ENCODE data around the gene DNAJB8. TPM values are rescaled to one million over a fixed set of nuclear protein-coding genes. Genes with fewer than 3 reads are reported as not detected.

DNAJB8 gene
- total RNA-seq, 1 donor from 2014 or later: not detected

GRCh38 chr3:128482175-128482574 is 15.5 kb upstream of the DNAJB8 start:
- FAIRE-seq (no peak), DNase-seq (ENCODE audit: low read depth) (no peak)
- Histone ChIP-seq H3K27ac (ENCODE audit: low read depth, low read length) (no peak overlapping the region), H3K4me2 (ENCODE audit: low read length) (peak overlapping the region; percentile 68), H2AFZ (ENCODE audit: low read depth, low read length) (no peak overlapping the region), H4K20me1 (ENCODE audit: insufficient read depth, low read length) (peaks cover 14% of the 10 kb centered on the region), H3K27me3 (ENCODE audit: insufficient read depth, low read length) (peaks cover 60% of the 10 kb centered on the region), H3K9ac (ENCODE audit: low read length) (no peak overlapping the region), H3K79me2 (ENCODE audit: insufficient read depth, low read length) (peaks cover 9% of the 10 kb centered on the region), H3K4me1 (ENCODE audit: insufficient read depth, low read length) (peaks cover 33% of the 10 kb centered on the region), H3K9me3 (ENCODE audit: insufficient read depth, low read depth, low read length) (no peaks in the 10 kb centered on the region), H3K4me3 (ENCODE audit: insufficient read depth, low read depth, low read length) (no peak overlapping the region), H3K36me3 (ENCODE audit: insufficient read depth, low read length) (no peaks in the 10 kb centered on the region)
- TF ChIP-seq CTCF (IDR thresholded peaks at IDR 0.05; ENCODE audit: insufficient read depth, low read depth, low read length): no peak
- no peak for TF ChIP-seq EZH2 (IDR thresholded peaks at IDR 0.05; ENCODE audit: insufficient read depth, low read length)
- H3K27me3 Mint-ChIP-seq (ENCODE audit: low read depth, unreplicated experiment): peaks cover 72% of the 10 kb centered on the region
- peak overlapping the region; percentile 47 for H3K27ac Mint-ChIP-seq (ENCODE audit: unreplicated experiment)
- H3K4me3 Mint-ChIP-seq (ENCODE audit: unreplicated experiment): peak overlapping the region; percentile 54
- peaks cover 21% of the 10 kb centered on the region for H3K4me1 Mint-ChIP-seq (ENCODE audit: low read depth, unreplicated experiment)
- peaks cover 11% of the 10 kb centered on the region for H3K9me3 Mint-ChIP-seq (ENCODE audit: unreplicated experiment)
- H3K36me3 Mint-ChIP-seq (ENCODE audit: low read depth, unreplicated experiment): no peaks in the 10 kb centered on the region

GRCh38 chr3:128481438-128481942 is 14.8 kb upstream of the DNAJB8 start:
- peaks cover 21% of the 10 kb centered on the region for H3K4me1 Mint-ChIP-seq (ENCODE audit: low read depth, unreplicated experiment)
- no peak overlapping the region for H3K9ac ChIP-seq (ENCODE audit: low read length)
- H3K27ac Mint-ChIP-seq (ENCODE audit: unreplicated experiment): no peak overlapping the region
- peaks cover 11% of the 10 kb centered on the region for H3K9me3 Mint-ChIP-seq (ENCODE audit: unreplicated experiment)
- peak overlapping the region; percentile 68 for H3K4me2 ChIP-seq (ENCODE audit: low read length)
- H3K4me3 Mint-ChIP-seq (ENCODE audit: unreplicated experiment): no peak overlapping the region
- H2AFZ ChIP-seq (ENCODE audit: low read depth, low read length): no peak overlapping the region
- H3K36me3 Mint-ChIP-seq (ENCODE audit: low read depth, unreplicated experiment): no peaks in the 10 kb centered on the region
- no peak overlapping the region for H3K4me3 ChIP-seq (ENCODE audit: insufficient read depth, low read depth, low read length)
- H3K27me3 ChIP-seq (ENCODE audit: insufficient read depth, low read length): peaks cover 61% of the 10 kb centered on the region
- no peaks in the 10 kb centered on the region for H3K9me3 ChIP-seq (ENCODE audit: insufficient read depth, low read depth, low read length)
- H3K79me2 ChIP-seq (ENCODE audit: insufficient read depth, low read length): peaks cover 4% of the 10 kb centered on the region
- TF ChIP-seq EZH2 (IDR thresholded peaks at IDR 0.05; ENCODE audit: insufficient read depth, low read length): no peak
- no peak for TF ChIP-seq CTCF (IDR thresholded peaks at IDR 0.05; ENCODE audit: insufficient read depth, low read depth, low read length)
- no peak overlapping the region for H3K27ac ChIP-seq (ENCODE audit: low read depth, low read length)
- peaks cover 14% of the 10 kb centered on the region for H4K20me1 ChIP-seq (ENCODE audit: insufficient read depth, low read length)
- H3K27me3 Mint-ChIP-seq (ENCODE audit: low read depth, unreplicated experiment): peaks cover 75% of the 10 kb centered on the region
- DNase-seq (ENCODE audit: low read depth) (no peak), FAIRE-seq (no peak)
- peaks cover 26% of the 10 kb centered on the region for H3K4me1 ChIP-seq (ENCODE audit: insufficient read depth, low read length)
- no peaks in the 10 kb centered on the region for H3K36me3 ChIP-seq (ENCODE audit: insufficient read depth, low read length)

DNA sequence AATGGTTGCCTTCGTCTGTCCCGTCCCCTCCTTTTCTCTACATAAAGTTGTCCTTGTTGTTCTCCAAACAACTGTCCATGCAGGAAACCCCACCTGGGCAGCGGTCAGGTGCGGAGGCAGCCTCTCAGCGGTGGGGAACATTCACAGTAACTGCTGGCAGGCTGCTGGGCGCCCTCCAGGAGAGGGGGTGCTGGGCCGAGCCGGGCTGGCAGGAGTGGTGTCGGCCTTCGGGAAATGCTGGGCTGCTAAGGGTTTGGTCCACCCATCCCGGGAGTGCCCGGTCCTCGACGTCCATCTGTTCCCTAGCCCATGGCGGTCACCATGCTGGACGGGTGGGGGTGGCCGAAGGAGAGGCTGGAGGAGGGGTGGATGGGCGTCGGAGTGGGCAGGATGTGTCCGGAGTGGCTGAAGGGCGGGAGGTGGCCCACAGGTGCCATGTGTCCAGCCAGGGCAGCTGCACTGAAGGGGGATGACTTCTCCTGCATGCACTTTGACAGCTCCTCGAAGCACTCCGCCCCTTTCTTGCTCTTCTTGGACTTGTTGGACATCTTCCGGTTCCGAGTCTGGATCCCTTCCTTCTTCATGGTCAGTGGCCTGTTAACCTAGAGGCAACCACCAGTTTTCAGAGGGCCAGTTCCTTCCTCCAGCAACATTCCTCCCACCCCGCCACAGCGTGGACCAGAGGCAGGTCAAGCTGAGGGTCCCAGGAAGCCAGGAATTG is 14.2 kb upstream of the DNAJB8 start:
- Histone ChIP-seq H4K20me1 (ENCODE audit: insufficient read depth, low read length) (peaks cover 12% of the 10 kb centered on the region), H3K27me3 (ENCODE audit: insufficient read depth, low read length) (peaks cover 60% of the 10 kb centered on the region), H3K79me2 (ENCODE audit: insufficient read depth, low read length) (no peaks in the 10 kb centered on the region), H3K36me3 (ENCODE audit: insufficient read depth, low read length) (no peaks in the 10 kb centered on the region), H3K9ac (ENCODE audit: low read length) (no peak overlapping the region), H2AFZ (ENCODE audit: low read depth, low read length) (no peak overlapping the region), H3K9me3 (ENCODE audit: insufficient read depth, low read depth, low read length) (no peaks in the 10 kb centered on the region), H3K4me3 (ENCODE audit: insufficient read depth, low read depth, low read length) (no peak overlapping the region), H3K4me2 (ENCODE audit: low read length) (no peak overlapping the region), H3K4me1 (ENCODE audit: insufficient read depth, low read length) (peaks cover 23% of the 10 kb centered on the region), H3K27ac (ENCODE audit: low read depth, low read length) (no peak overlapping the region)
- H3K9me3 Mint-ChIP-seq (ENCODE audit: unreplicated experiment): peaks cover 11% of the 10 kb centered on the region
- H3K4me1 Mint-ChIP-seq (ENCODE audit: low read depth, unreplicated experiment): peaks cover 21% of the 10 kb centered on the region
- peaks cover 75% of the 10 kb centered on the region for H3K27me3 Mint-ChIP-seq (ENCODE audit: low read depth, unreplicated experiment)
- FAIRE-seq (no peak), DNase-seq (ENCODE audit: low read depth) (no peak)
- H3K4me3 Mint-ChIP-seq (ENCODE audit: unreplicated experiment): no peak overlapping the region
- no peak overlapping the region for H3K27ac Mint-ChIP-seq (ENCODE audit: unreplicated experiment)
- TF ChIP-seq EZH2 (IDR thresholded peaks at IDR 0.05; ENCODE audit: insufficient read depth, low read length): peak; percentile 59
- TF ChIP-seq CTCF (IDR thresholded peaks at IDR 0.05; ENCODE audit: insufficient read depth, low read depth, low read length): no peak
- H3K36me3 Mint-ChIP-seq (ENCODE audit: low read depth, unreplicated experiment): no peaks in the 10 kb centered on the region
